HT-29 (cell line): ENCODE measurements around the gene STC2. TPM values are rescaled to one million over a fixed set of nuclear protein-coding genes. Genes with fewer than 3 reads are reported as not detected.

Experiments
- DNase-seq: peaks from one replicate; pipeline ENCODE4 v3.0.0-alpha.2; 2015; ENCODE audit warnings: low spot score
- total RNA-seq: library from RNA; depleted of rRNA; stranded (reverse); fragments of >200 nt; shearing (Covaris generic); gene quantifications from 2 replicates; pipeline ENCODE4 v1.2.3, GENCODE V29; 2014

The STC2 gene
- total RNA-seq, 1 experiment from 2014 or later, result not detected

GRCh38 chr5:173313351-173313801 is 14.8 kb downstream of the STC2 start:
- DNase-seq, result no peak

GRCh38 chr5:173312821-173313220 is 15.4 kb downstream of the STC2 start:
- no peak for DNase-seq

- DNase-seq, result no peak
These were observed 16.2 kb downstream of the STC2 start for GRCh38 chr5:173311818-173312585.

GRCh38 chr5:173310861-173311785 is 17.1 kb downstream of the STC2 start:
- DNase-seq, result no peak

GRCh38 chr5:173310218-173310769 is 17.9 kb downstream of the STC2 start:
- no peak for DNase-seq

GRCh38 chr5:173309731-173310130 is 18.5 kb downstream of the STC2 start:
- DNase-seq, result no peak

GRCh38 chr5:173308226-173308625 is 20.0 kb downstream of the STC2 start:
- DNase-seq, result no peak

- DNase-seq, result no peak
These were observed 20.5 kb downstream of the STC2 start for GRCh38 chr5:173307695-173308094.

GRCh38 chr5:173306695-173307094 is 21.5 kb downstream of the STC2 start:
- no peak for DNase-seq

GRCh38 chr5:173304591-173304988 is 23.6 kb downstream of the STC2 start:
- no peak for DNase-seq

GRCh38 chr5:173303878-173304590 is 24.2 kb downstream of the STC2 start:
- no peak for DNase-seq

- DNase-seq, result no peak
These were observed 25.6 kb downstream of the STC2 start for GRCh38 chr5:173302546-173303155.

- no peak for DNase-seq
These were observed 26.3 kb downstream of the STC2 start for GRCh38 chr5:173301695-173302545.

GRCh38 chr5:173300389-173301047 is 27.7 kb downstream of the STC2 start:
- no peak for DNase-seq

- no peak for DNase-seq
These were observed 28.4 kb downstream of the STC2 start for GRCh38 chr5:173299820-173300219.

GRCh38 chr5:173298213-173298926 is 29.8 kb downstream of the STC2 start:
- no peak for DNase-seq

- DNase-seq, result no peak
These were observed 30.4 kb downstream of the STC2 start for GRCh38 chr5:173297813-173298212.

GRCh38 chr5:173296737-173297676 is 31.2 kb downstream of the STC2 start:
- DNase-seq, result no peak
